ENCODE results near the gene ZNF804A.

The ZNF804A gene

GRCh38 chr2:184908966-184909365 lies 310.6 kb downstream of the ZNF804A start:
- no peak overlapping the region for H3K4me3 ChIP-seq (ENCODE audit: low read depth, low read length)
- TF ChIP-seq CTCF (IDR thresholded peaks at IDR 0.05; ENCODE audit: low read depth, low read length, missing control alignments) = no peak
- DNase-seq (ENCODE audit: low read depth) = no peak
- in situ Hi-C loops (cut with HindIII; ENCODE audit: low sequenced_read_pairs) = no loop called here

GRCh38 chr2:184920451-184920965 lies 322.2 kb downstream of the ZNF804A start:
- in situ Hi-C loops (cut with HindIII; ENCODE audit: low sequenced_read_pairs) = no loop called here
- no peak overlapping the region for H3K4me3 ChIP-seq (ENCODE audit: low read depth, low read length)
- no peak for DNase-seq (ENCODE audit: low read depth)
- TF ChIP-seq CTCF (IDR thresholded peaks at IDR 0.05; ENCODE audit: low read depth, low read length, missing control alignments) = no peak

- no peak overlapping the region for H3K4me3 ChIP-seq (ENCODE audit: low read depth, low read length)
- in situ Hi-C loops (cut with HindIII; ENCODE audit: low sequenced_read_pairs) = no loop called here
- no peak for TF ChIP-seq CTCF (IDR thresholded peaks at IDR 0.05; ENCODE audit: low read depth, low read length, missing control alignments)
- DNase-seq (ENCODE audit: low read depth) = no peak
Observed at GRCh38 chr2:184921676-184922075, 323.3 kb downstream of the ZNF804A start.

GRCh38 chr2:184923751-184924150 lies 325.4 kb downstream of the ZNF804A start:
- H3K4me3 ChIP-seq (ENCODE audit: low read depth, low read length) = no peak overlapping the region
- TF ChIP-seq CTCF (IDR thresholded peaks at IDR 0.05; ENCODE audit: low read depth, low read length, missing control alignments) = no peak
- in situ Hi-C loops (cut with HindIII; ENCODE audit: low sequenced_read_pairs) = no loop called here
- no peak for DNase-seq (ENCODE audit: low read depth)

GRCh38 chr2:184927040-184927439 lies 328.7 kb downstream of the ZNF804A start:
- TF ChIP-seq CTCF (IDR thresholded peaks at IDR 0.05; ENCODE audit: low read depth, low read length, missing control alignments) = no peak
- in situ Hi-C loops (cut with HindIII; ENCODE audit: low sequenced_read_pairs) = no loop called here
- no peak overlapping the region for H3K4me3 ChIP-seq (ENCODE audit: low read depth, low read length)
- no peak for DNase-seq (ENCODE audit: low read depth)

- DNase-seq (ENCODE audit: low read depth) = no peak
- TF ChIP-seq CTCF (IDR thresholded peaks at IDR 0.05; ENCODE audit: low read depth, low read length, missing control alignments) = no peak
- no peak overlapping the region for H3K4me3 ChIP-seq (ENCODE audit: low read depth, low read length)
- in situ Hi-C loops (cut with HindIII; ENCODE audit: low sequenced_read_pairs) = no loop called here
Observed at GRCh38 chr2:184936761-184937160, 338.4 kb downstream of the ZNF804A start.

Measured in astrocyte of the cerebellum (primary cell).